SKM-1 treated with dmso at 0.1 percent for 144 hours (cell line): ENCODE data around the gene EIF2A.

Experiments
- DNase-seq: peaks from one replicate; lab custom pipeline; 2025; ENCODE audit not compliant: unreplicated experiment; lab: John Stamatoyannopoulos, UW

EIF2A gene

DNA sequence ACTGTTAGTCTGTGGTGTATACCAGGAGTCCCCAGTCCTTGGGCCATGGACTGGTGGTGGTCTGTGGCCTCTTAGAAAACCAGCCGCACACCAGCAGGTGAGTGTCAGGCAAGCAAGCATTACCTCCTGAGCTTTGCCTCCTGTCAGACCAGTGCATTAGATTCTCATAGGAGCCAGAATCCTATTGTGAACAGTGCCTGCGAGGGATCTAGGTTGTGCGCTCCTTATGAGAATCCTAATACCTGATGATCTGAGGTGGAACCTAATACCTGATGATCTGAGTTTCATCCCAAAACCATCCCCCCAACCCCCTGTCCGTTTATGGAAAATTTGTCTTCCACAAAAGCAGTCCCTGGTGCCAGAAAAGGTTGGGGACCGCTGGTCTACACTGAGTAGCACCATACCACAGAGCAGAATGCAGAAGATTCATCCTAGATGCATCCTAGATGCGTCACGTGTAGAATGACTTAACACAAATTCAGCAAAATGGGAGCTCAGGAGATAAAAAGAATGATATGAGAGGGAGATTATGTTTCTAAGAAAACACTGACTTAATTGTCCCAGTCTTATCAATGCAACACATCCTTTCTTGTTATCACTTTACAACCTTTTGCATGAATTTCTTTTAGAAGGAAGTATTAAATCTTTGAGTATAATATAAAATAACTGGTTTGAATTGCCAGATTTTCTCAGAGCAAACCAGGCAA is 85.1 kb downstream of the EIF2A start:
- DNase-seq: no peak

DNA sequence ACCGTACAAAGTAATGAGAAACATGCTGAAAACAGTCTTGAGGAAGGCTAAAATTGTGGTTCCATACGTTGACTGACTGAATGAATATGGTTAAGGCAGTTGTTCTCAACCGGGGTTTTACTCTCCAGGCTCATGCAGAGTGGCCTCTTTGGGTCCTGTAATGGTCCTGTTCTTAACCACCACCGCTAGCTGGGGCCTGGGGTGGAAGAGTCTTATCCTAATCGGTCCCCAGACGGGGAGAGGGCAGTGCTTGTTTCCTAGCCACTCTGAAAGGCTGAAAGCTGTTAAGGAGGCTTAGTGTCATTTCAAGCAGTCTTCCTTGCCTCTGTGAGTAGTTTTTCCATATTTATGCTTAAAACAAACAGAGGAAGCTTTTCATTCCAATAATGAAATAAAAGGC is 88.5 kb downstream of the EIF2A start:
- no peak for DNase-seq

DNA sequence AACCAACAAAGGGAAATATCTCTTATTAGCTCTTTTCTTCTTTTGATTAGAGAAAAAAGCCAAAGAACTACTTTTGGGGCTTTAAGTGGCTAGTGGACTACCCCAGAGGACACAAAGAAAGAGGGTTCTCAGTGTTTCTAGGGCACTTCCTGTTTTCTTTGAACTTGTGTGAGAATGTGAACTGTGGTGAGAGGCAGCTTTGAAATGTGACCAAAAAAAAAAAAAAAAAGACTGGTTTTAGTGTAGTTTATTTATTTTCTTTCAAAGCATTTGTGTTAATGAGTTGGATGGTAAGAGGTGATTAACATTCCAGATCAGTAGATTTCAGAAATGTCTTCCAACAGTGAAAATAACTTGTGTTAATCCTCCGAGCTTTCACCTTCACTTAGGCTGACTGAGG is 88.9 kb downstream of the EIF2A start:
- peak; percentile 12 for DNase-seq
